ENCODE results near the gene ATRAID. TPM values are rescaled to one million over a fixed set of nuclear protein-coding genes. Genes with fewer than 3 reads are reported as not detected.

ATRAID gene
- total and polyA plus RNA-seq, 10 of the 15 experiments (the other 5 are each of a cell fraction or from before 2014, with no cell fraction given): 65.6 to 180 (median 120) TPM

- ChIA-PET POLR2A (interaction anchor here (0.5 kb wide), 1 partner anchor 78 kb away, joined by 6 read pairs; no protein-coding TSS in a partner anchor), RAD21 (ENCODE audit: unreplicated experiment) (interaction anchor here (1.0 to 1.3 kb wide), 3 partner anchors 30 to 433 kb away, joined by 3 to 5 read pairs (median 3); no protein-coding TSS in a partner anchor), CTCF (interaction anchor here (0.7 to 5.0 kb wide), 6 partner anchors 13 to 97 kb away, joined by 3 to 58 read pairs (median 3); partner anchors contain the start of gene TRIM54), SMC1A (ENCODE audit: uncharacterized antibody, unreplicated experiment) (interaction anchor here (2.6 kb wide), 1 partner anchor 30 kb away, joined by 12 read pairs; no protein-coding TSS in a partner anchor)
- H3K27me3 ChIP-seq (replicated peaks in 1 of 2; ENCODE audit: control insufficient read depth in 2 of 2, insufficient read depth in 2 of 2, low read length in 1 of 2): peaks cover 2 to 4% of the 10 kb centered on the region in 2 experiments; a peak in 3 of 4 replicates
- no peak overlapping the region for H3K4me3 ChIP-seq
- no peak overlapping the region for H3K27ac ChIP-seq (ENCODE audit: control insufficient read depth, insufficient read depth)
- ATAC-seq (no peak), DNase-seq (ENCODE audit: low read depth, low spot score) (no peak), FAIRE-seq (no peak)
- H3K36me3 ChIP-seq (ENCODE audit: control insufficient read depth in 2 of 2, insufficient read depth in 2 of 2, low read length in 1 of 2): peaks cover 0 to 2% of the 10 kb centered on the region in 2 experiments; a peak in 2 of 4 replicates
- H4K20me1 ChIP-seq (ENCODE audit: control insufficient read depth, insufficient read depth): no peaks in the 10 kb centered on the region
- in situ Hi-C loops (cut with MboI) (no loop called here), intact Hi-C loops (cut with micrococcal nuclease; ENCODE audit: unreplicated experiment) (no loop called here)
- H3K79me2 ChIP-seq (ENCODE audit: control insufficient read depth, insufficient read depth, low read length): no peaks in the 10 kb centered on the region
- no peak overlapping the region for H2AFZ ChIP-seq (ENCODE audit: control insufficient read depth, low read depth, low read length)
- no peaks in the 10 kb centered on the region for H3K4me1 ChIP-seq (ENCODE audit: control insufficient read depth, insufficient read depth, low read length)
- 37% methylated on average over 12 of the region's 12 CpGs for WGBS (ENCODE audit: insufficient coverage, insufficient replicate concordance, low lambda C conversion rate, missing lambda C conversion rate)
- BruUV-seq (replicated peaks): no TSS peak
- H3K9me3 ChIP-seq (replicated peaks; ENCODE audit: control insufficient read depth, insufficient read depth, low read length): no peaks in the 10 kb centered on the region
- no peak overlapping the region for H3K9ac ChIP-seq (ENCODE audit: control insufficient read depth, insufficient read depth, low read length)
- no peak for TF ChIP-seq SMAD1 (IDR thresholded peaks at IDR 0.05; ENCODE audit: low read depth, partially characterized antibody)
- TF ChIP-seq, protein P1, sequence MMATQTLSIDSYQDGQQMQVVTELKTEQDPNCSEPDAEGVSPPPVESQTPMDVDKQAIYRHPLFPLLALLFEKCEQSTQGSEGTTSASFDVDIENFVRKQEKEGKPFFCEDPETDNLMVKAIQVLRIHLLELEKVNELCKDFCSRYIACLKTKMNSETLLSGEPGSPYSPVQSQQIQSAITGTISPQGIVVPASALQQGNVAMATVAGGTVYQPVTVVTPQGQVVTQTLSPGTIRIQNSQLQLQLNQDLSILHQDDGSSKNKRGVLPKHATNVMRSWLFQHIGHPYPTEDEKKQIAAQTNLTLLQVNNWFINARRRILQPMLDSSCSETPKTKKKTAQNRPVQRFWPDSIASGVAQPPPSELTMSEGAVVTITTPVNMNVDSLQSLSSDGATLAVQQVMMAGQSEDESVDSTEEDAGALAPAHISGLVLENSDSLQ (IDR thresholded peaks at IDR 0.05): no peak
- TF ChIP-seq NR2F1 (conservative IDR thresholded peaks at IDR 0.05): no peak
- TF ChIP-seq USF1 (IDR thresholded peaks at IDR 0.05; ENCODE audit: borderline replicate concordance, extremely low read length, insufficient read depth, low read depth, low read length): no peak
- TF ChIP-seq ZBTB33 (IDR thresholded peaks at IDR 0.05): no peak
- TF ChIP-seq CBX3 (IDR thresholded peaks at IDR 0.05; ENCODE audit: borderline replicate concordance, low read depth): no peak
- TF ChIP-seq RCOR1 (conservative IDR thresholded peaks at IDR 0.05; ENCODE audit: low read depth, low read length): no peak
- no peak for TF ChIP-seq SPI1 (IDR thresholded peaks at IDR 0.05; ENCODE audit: borderline replicate concordance, insufficient read depth, low read depth, low read length)
- no peak for TF ChIP-seq GATAD2B (conservative IDR thresholded peaks at IDR 0.05; ENCODE audit: low read depth)
- no peak for TF ChIP-seq CBX5 (IDR thresholded peaks at IDR 0.05; ENCODE audit: low read depth)
- no peak for TF ChIP-seq YBX1 (IDR thresholded peaks at IDR 0.05)
- no peak for TF ChIP-seq ZNF622 (IDR thresholded peaks at IDR 0.05)
- no peak overlapping the region for H3K4me2 ChIP-seq (ENCODE audit: control insufficient read depth, insufficient read depth)
Observed at GRCh38 chr2:27249159-27249890, 37.5 kb downstream of the ATRAID start.

Data from GM12878 (cell line).